SH-SY5Y (cell line): ENCODE data around the gene TGM1.

Experiments used
- GATA2 ChIP-seq: IDR thresholded peaks from 2 replicates; pipeline ENCODE4 v1.6.1; 2011; ENCODE audit warnings: mild to moderate bottlenecking, low read depth, low read length
- GATA3 ChIP-seq: IDR thresholded peaks from 2 replicates; pipeline ENCODE4 v1.6.1; 2011; ENCODE audit warnings: low read depth, mild to moderate bottlenecking, low read length, moderate library complexity

DNA sequence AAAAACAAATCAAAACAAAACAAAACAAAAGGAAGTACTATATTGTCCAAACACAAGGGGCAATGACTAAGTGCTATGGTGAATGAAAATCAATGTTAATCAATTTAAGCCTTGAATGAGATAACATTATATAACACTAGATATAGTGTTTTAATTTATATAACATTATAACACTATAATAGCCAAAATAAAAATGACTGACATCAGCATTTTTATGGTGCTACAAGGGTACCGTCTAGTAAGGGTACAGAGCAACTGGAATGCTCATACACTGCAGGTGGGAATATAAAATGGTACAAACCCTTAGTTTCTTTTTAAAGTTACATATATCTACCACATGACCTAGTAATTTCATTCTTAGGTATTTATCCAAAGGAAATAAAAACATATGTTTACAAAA is 36.5 kb downstream of the TGM1 start:
- no peak for TF ChIP-seq GATA2
- TF ChIP-seq GATA3: no peak
